GM21526 (cell line): Measurements from ENCODE around the gene AHCYL2.
"Not testable (repeated sequence)": the region's sequence is repeated elsewhere in the genome, so short reads cannot be mapped to it uniquely, and the experiment has no call there.

Experiments used
- ATAC-seq: cut with Tn5 transposase; IDR thresholded peaks from one replicate; pipeline ENCODE4 v1.9.1; 2021; ENCODE audit warnings: moderate library complexity; ENCODE audit not compliant: unreplicated experiment, low FRiP score

The AHCYL2 gene

GRCh38 chr7:129281163-129281562, 56.3 kb downstream of the AHCYL2 start:
- ATAC-seq: no peak

DNA sequence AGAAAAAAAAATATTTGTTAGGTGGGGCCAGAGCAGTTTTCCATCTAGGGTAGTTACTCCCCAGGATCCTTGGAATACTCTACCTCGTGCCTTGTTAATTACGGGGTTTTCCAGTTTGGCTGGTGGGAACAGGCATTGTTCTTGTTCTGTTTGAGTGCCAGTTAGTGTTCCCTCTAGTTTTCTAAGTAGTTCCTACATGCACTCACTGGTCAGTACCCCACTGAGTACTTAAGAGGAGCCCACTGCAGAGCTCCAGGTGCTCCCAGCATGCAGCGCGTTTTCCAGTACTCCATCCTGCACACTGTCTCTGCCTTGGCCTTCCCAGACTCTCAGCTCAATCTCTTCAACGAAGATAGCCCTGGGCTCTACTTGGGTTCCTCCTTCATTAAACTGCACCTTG, 58.0 kb downstream of the AHCYL2 start:
- no peak for ATAC-seq

DNA sequence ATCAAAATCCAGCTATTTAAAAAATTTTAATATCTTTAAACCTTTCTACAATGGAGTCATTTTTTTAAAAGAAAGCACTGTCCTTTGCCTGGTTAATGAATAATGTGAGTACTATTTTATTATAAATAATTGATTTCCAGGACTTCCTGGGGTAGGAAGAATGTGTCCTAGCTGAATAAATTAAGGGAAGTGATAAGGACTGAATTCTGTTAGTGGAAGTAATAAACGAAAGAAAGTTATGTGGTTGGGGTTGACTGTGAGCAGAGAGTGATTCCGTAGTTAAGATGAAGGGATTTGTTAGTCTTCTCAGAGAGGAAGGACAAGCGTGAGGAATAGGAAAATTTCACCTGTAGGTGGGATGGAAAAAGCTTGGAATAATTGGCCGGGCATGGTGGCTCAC, 59.1 kb downstream of the AHCYL2 start:
- no peak for ATAC-seq

DNA sequence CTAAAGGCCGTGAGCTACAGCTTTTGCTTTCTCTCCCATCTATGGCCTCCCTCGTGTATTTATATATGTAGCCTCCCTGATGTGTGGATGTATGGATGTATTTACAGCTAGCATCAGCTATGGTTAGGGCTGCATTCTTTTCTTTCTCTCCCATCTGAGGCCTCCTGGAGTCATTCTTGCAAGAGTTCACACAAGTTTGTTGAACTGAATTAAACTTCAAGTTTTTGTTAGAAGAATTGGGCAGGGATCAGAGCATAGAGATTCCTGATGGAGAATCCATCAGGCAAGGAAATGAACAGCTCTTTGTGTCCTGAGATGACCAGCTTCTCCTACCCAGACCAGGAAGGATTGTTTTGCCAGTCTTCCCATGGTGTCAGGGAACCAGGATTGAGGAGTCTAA, 60.3 kb downstream of the AHCYL2 start:
- ATAC-seq: no peak

- ATAC-seq: no peak
Measured at GRCh38 chr7:129292861-129293260, 68.0 kb downstream of the AHCYL2 start.

DNA sequence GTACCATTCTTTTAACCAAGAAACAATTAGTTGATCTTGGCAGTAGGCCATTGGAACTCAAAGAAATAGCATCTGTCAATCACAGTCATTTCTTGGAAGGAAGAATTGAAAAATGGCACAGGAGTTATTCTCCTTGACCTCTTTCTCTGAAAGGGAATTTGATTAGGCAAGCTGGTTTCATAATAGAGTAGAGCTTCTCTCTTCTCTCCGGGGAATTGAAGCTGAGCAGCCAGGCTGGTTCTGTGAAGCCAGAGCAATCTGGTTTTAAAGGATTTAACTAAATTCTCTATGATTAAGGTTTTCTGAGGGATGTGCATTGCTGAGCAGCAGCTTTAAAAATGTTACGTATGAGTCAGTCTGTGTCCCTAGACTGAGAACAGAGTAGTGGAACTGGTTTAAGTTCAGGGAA, 70.2 kb downstream of the AHCYL2 start:
- ATAC-seq: no peak

DNA sequence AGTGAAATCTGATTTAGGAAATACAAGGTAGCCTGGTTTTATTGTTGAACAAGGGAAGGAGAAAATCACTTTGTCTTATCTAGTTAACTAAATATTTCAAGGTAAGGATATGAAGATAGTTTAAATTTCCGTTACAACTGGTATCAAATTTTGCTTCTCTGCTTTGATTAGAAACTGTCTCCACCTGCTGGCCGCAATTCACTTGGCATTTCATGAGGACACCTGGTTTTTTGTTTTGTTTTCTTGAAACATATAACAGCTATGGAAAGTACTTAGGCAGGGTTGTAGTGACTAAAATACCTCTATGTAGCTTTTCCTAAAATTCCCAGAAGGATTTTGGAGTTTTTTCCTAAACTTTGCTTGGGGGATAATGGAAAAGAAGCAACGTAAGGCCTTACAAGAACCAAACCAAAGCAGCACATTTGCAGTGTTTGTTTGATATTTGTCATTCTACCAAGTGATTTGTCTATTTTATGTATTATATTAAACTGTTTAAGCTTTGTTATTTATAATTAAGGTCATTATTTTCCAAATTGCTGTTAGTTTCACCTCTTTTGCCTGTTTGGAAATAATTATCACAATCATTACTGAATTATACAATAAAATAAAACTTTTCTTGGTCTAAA, 73.6 kb downstream of the AHCYL2 start:
- no peak for ATAC-seq

DNA sequence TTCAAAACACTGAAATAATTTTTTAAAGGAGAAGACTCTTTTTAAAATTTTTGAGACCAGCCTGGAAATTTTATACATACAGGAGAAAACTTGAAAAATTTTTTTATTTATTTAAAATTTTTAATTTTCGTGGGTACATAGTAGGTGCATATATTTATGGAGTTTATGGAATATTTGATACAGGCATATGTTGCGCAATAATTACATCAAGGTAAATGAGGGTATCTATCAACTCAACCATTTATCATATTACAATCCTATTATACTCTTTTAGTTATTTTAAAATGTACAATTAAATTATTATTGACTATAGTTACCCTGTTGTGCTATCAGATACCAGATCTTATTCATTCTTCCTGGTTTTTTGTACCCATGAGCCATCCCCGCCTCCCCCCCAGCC, 75.1 kb downstream of the AHCYL2 start:
- ATAC-seq: no peak

- not testable (repeated sequence) for ATAC-seq
Measured at GRCh38 chr7:129300299-129300698, 75.5 kb downstream of the AHCYL2 start.

GRCh38 chr7:129307592-129307991, 82.8 kb downstream of the AHCYL2 start:
- no peak for ATAC-seq

- ATAC-seq: no peak
Measured at GRCh38 chr7:129308047-129308446, 83.2 kb downstream of the AHCYL2 start.

DNA sequence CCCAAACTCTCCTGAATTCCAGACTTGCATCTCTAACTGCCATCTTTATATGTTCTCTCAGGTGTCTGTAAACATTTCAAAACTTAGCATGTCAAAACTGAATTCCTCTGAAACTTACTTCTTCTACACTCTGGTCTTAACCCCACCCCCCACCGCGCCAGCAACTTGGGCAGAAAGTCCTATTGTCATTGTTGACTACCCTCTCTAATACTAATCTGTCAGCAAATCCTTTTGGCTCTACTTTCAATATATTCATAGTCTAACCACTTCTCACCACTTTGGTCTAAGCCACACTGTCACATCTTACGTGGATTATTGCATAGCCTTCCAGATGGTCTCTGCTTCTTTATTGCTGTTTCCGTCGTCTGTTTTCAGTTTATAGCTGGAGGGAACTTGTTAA, 86.6 kb downstream of the AHCYL2 start:
- ATAC-seq: no peak

- no peak for ATAC-seq
Measured at GRCh38 chr7:129313282-129313681, 88.5 kb downstream of the AHCYL2 start.

DNA sequence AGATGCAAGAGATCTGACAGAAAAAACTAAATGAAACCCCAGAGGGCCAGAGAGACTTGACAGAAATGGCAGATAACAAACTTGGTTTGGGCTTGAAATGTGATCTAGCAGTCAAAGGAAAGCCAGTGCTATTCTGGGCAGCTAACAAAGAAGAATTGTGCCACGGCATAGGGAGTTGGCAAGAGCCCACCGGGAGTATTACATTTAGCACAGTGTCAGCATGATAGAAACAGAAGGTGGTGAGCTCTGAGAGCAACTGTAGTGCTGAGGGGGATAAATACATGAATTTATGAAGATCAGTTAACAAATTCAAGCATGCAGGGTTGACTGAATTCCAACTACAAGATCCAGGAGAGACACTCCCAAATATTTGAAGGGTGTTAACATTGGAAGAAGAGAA, 91.1 kb downstream of the AHCYL2 start:
- ATAC-seq: no peak

DNA sequence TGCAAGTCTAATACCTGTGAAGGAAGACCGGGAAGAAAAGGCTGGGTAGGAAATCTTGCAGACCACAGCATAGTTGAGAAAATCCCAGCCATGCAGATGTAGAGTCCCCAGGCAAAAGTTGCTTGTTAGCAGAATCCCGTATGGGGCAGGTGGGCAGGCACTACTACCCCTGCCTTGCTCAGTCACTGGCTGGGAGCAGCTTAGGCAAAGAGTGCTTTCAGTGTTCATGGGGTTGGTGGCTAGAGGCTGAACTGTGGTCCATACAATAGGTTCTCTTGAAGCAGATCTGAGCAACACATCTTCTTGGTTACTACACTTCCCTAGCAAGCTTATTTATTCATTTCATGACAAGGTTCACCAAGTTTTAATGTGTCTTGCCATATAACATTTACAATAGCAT, 92.6 kb downstream of the AHCYL2 start:
- no peak for ATAC-seq

DNA sequence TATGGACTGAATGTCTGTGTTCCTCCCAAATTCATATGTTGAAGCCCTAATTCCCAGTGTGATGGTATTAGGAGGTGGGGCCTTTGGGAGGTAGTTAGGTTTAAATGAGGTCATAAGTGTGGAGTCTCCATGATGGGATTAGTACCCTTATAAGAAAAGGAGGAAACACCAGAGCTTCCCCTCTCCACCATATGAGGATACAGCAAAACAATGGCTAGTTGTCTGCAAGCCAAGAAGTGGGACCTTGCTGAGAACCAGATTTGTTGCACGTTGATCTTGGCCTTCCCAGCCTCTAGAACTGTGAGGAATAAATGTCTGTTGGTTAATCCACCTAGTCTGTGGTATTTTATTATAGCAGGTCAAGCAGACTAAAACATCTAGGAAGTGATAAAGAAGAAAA, 102.2 kb downstream of the AHCYL2 start:
- ATAC-seq: no peak

GRCh38 chr7:129332254-129333035, 107.6 kb downstream of the AHCYL2 start:
- no peak for ATAC-seq

- ATAC-seq: no peak
Measured at GRCh38 chr7:129334473-129334872, 109.6 kb downstream of the AHCYL2 start.

DNA sequence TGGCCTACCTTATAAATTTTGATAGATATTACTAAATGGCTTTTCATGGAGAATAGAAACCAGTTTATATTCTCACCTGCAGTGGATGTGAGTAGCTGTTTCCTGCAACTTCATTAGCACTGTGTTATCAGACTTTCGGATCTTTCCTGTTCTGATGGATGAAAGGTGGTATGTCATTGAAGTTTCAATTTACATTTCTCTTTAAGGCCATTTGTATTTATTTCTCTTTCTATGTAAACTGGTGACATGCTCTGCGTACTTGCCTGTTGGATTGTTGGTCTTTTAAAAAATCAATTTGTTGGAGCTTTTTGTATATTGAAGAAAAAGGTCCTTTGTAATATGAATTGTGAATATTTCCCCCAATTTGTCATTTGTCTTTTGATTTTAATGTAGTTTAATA, 113.6 kb downstream of the AHCYL2 start:
- no peak for ATAC-seq

- no peak for ATAC-seq
Measured at GRCh38 chr7:129341212-129341611, 116.4 kb downstream of the AHCYL2 start.

DNA sequence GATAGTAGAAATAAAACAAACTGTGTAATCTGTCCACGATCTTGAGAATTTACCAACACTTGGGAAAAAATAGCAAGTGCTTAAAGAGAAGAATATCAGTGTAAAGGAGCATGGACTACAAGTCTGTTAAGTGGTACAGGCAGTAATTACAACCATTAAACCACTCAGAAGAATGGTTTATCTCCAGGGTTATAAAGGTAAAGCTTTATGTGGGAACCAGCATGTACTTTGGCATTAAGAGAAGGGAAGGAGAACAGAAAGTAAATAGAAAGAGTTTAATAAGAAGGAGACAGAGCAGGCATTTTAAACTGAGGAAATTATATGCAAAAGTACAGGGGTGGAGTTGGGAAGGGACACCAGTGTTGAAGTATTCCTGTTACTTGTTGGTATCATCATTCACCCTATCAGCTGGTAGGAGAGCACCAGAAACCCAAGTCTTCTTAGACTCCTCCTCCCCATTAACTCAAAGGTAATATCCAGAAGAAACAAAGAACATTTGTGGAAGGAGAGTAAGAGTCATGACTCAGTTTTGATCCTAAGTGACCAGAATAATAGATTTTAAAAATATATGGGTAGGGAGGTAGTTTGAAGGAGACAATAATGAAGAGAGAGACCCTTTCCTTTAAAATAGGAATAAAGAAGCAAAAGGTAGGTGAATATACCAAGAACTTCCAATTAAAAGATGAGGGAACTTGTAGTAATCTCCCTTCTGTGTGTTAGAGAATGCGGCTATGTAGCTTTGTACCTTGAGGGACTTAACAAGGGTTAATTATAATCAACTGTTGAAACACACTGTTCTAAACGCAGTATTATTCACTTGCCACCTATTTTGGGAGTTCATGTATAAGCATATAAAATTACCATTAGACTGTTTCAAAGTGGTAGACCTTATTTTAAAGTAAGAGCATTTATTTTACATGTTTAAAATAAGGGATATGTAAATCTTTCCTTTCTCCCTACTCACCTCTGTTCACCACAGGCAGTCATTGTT, 117.3 kb downstream of the AHCYL2 start:
- ATAC-seq: no peak
